Activated naive CD8-positive, alpha-beta T cell treated with anti-CD3 and anti-CD28 coated beads, Interleukin-2, amount 10 ng/mL, durations not matched to agents 7 days and 5 days (primary cell): ENCODE measurements around the gene SYDE1. TPM values are rescaled to one million over a fixed set of nuclear protein-coding genes. Genes with fewer than 3 reads are reported as not detected.

Source experiments
- ATAC-seq: fragments of 150-1000 bp; cut with Tn5 transposase; one replicate; pipeline ENCODE4 v1.10.0; 2021; ENCODE audit warnings: low read depth, moderate library complexity
- POLR2A ChIA-PET: fragments of 350-600 bp; sonication (Branson Sonifier 250); formaldehyde crosslinking; loops from one replicate; lab custom pipeline; 2021; ENCODE audit warnings: antibody characterized with exemption; lab: Charles Lee
- DNase-seq: peaks from one replicate; pipeline ENCODE4 v3.0.0; 2021
- H3K27ac Mint-ChIP-seq: one replicate; pipeline ENCODE4 v1.8.0; 2022; ENCODE audit warnings: mild to moderate bottlenecking, mixed read lengths
- H3K27me3 Mint-ChIP-seq: one replicate; pipeline ENCODE4 v1.8.0; 2022; ENCODE audit warnings: mild to moderate bottlenecking, moderate library complexity, mixed read lengths
- H3K36me3 Mint-ChIP-seq: one replicate; pipeline ENCODE4 v1.8.0; 2021; ENCODE audit warnings: mild to moderate bottlenecking, mixed read lengths
- H3K4me1 Mint-ChIP-seq: one replicate; pipeline ENCODE4 v1.8.0; 2021; ENCODE audit warnings: mixed read lengths
- H3K4me3 Mint-ChIP-seq: one replicate; pipeline ENCODE4 v1.8.0; 2022; ENCODE audit warnings: mild to moderate bottlenecking, moderate library complexity, mixed read lengths
- H3K9me3 Mint-ChIP-seq: one replicate; pipeline ENCODE4 v1.8.0; 2021; ENCODE audit warnings: mixed read lengths
- total RNA-seq, 2 experiments: library from RNA; stranded (reverse); gene quantifications; one replicate each; pipeline ENCODE4 v1.2.3, GENCODE V29; 2021

The SYDE1 gene
- total RNA-seq, 2 experiments from 2014 or later = 0.33 to 0.34 TPM

DNA sequence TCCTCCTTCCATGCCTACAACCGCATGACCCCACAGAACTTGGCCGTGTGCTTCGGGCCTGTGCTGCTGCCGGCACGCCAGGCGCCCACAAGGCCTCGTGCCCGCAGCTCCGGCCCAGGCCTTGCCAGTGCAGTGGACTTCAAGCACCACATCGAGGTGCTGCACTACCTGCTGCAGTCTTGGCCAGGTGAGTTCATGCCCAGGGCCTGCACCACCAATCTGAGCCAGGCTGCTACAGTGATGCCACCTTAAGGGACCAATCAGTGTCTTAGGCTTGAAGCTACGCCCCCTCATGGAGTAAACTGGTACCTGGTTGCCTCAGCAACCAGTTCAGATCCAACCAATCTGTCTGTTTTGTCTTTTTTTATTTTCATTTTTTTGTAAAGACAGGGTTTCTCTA, 5.2 kb downstream of the SYDE1 start:
- H3K4me1 Mint-ChIP-seq = peaks cover 6% of the 10 kb centered on the region
- peaks cover 4% of the 10 kb centered on the region for H3K36me3 Mint-ChIP-seq
- H3K9me3 Mint-ChIP-seq = no peaks in the 10 kb centered on the region
- no peak overlapping the region for H3K4me3 Mint-ChIP-seq
- no peak overlapping the region for H3K27ac Mint-ChIP-seq
- no peak for ATAC-seq
- DNase-seq = no peak
- H3K27me3 Mint-ChIP-seq = no peaks in the 10 kb centered on the region
- POLR2A ChIA-PET = no interaction called here

DNA sequence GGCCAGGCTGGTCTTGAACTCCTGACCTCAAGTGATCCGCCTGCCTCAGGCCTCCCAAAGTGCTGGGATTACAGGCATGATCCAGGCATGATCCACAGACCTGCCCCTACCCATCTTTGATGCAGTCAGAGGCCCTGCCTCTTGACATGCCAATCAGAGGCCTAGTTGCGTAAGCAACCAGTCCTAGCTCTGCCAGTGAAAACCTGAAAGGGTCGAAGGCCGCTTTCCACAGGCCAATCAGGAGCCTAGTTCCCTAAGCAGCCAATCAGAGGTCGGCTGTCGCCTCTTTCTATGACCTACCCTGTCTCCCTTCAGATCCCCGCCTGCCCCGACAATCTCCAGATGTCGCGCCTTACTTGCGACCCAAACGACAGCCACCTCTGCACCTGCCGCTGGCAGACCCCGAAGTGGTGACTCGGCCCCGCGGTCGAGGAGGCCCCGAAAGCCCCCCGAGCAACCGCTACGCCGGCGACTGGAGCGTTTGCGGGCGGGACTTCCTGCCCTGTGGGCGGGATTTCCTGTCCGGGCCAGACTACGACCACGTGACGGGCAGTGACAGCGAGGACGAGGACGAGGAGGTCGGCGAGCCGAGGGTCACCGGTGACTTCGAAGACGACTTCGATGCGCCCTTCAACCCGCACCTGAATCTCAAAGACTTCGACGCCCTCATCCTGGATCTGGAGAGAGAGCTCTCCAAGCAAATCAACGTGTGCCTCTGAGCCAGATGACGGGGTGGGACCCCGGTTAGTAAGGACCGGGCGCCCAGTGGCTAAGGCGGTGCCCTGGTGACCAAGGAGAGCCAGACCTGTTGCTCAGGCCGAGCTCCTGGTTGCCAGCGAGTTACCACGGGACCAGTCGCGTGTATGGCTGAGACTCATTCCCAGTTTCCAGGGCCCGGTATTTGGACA, 6.3 kb downstream of the SYDE1 start:
- Mint-ChIP-seq H3K9me3 (no peaks in the 10 kb centered on the region), H3K4me1 (no peaks in the 10 kb centered on the region), H3K4me3 (no peak overlapping the region), H3K27ac (no peak overlapping the region), H3K27me3 (no peaks in the 10 kb centered on the region), H3K36me3 (peaks cover 13% of the 10 kb centered on the region)
- POLR2A ChIA-PET = no interaction called here
- ATAC-seq (no peak), DNase-seq (no peak)

DNA sequence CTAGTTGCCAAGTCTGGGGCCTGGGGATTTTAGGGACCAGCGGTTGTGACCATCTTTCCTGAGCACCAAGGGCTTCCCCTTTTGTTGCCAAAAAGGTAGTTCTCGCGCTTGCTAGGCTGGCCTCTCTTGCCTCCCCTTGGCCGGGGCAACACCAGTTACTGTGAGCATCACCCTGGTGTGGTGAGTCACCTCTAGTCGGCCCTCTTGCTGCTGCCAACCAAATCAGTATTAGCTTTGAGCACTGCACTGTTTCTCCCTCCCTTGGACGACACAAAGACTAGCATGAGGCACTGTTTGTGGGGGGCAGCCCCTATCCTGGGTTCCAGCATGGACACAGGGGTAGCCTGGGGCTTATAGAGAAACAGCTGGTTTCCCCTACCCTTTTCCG, 6.9 kb downstream of the SYDE1 start:
- DNase-seq (no peak), ATAC-seq (no peak)
- Mint-ChIP-seq H3K4me3 (no peak overlapping the region), H3K4me1 (no peaks in the 10 kb centered on the region), H3K27me3 (no peaks in the 10 kb centered on the region), H3K36me3 (peaks cover 17% of the 10 kb centered on the region), H3K9me3 (no peaks in the 10 kb centered on the region), H3K27ac (no peak overlapping the region)
- POLR2A ChIA-PET = no interaction called here

DNA sequence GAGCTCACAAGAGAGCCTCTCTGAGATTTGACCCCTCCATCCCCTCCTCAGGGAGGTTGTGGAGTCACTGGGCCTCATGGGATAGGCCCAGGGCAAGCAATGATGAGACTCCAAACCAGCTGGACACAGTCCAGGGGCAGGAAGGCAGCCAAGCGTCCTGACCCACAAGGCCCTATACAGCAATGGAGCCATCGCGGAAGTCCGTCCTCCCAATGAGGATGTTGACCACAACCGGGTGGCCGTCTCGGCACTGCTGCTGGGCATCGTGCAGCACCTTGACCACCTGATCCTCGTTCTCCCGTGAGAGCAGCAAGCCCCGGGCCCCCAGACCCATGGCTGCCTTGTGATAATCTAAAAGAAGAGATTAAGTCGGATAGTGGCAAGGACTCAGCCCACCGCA, 7.9 kb downstream of the SYDE1 start:
- no peak for ATAC-seq
- POLR2A ChIA-PET = no interaction called here
- Mint-ChIP-seq H3K4me1 (no peaks in the 10 kb centered on the region), H3K27ac (no peak overlapping the region), H3K36me3 (peaks cover 24% of the 10 kb centered on the region), H3K9me3 (no peaks in the 10 kb centered on the region), H3K27me3 (no peaks in the 10 kb centered on the region), H3K4me3 (no peak overlapping the region)
- no peak for DNase-seq

DNA sequence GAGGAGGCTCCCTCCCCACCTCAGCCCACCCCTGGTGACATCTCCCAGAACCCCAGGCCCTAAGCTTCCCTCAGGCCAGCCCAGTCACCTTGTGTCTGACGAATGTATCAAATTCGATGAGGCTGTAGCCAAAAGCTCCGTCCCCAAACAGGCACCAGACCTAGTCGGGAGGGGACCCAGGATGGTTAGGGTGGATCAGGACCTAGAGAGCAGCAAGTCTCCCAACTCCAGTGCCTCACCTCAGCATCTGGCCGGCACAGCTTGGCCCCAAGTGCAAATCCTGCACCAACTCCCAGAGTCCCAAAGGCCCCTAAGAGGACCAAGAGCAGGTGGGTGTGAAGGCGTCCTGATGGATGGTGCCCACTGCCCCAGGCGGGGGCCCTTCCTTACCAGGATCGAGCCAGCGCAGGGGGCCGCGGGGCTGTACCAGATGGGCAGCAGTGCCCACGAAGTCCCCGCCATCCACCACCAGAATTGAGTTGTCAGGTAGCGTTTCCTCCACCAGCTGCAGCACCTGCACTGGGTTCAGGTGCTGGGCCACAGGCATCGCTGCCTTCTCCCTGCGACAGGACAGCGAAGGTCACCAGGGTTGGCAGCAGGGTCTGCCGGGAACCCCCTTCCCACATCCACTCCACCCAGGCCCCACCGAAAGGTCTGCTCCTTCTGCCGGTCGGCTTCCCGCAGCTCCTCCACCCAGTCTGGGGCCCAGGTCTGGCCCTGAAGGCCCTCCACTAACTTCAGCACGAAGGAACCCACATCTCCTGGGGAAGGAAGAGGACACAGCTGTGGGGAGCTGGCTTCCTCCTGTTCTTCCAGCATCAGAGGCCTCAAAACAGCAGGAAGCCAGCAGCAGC, 8.8 kb downstream of the SYDE1 start:
- no peak for DNase-seq
- H3K4me3 Mint-ChIP-seq = no peak overlapping the region

DNA sequence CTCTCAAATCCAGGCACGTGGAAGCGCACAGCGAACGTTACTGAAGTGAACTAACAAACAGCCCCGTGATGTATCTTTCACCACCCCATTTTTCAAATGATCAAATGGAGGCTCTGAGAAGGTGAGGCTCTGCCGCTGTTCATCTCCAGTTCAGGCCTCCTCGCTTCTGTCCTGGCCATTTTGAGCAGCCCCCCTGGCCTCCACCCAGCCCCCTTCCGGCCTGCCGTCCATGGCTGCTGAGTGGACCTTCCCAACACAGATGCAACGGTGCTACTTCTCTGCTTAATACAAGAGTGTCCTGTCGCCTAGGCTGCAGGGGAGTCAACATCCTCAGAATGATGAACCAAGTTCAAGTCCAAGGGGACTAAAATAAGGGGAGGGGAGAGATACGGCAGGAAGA, 9.7 kb downstream of the SYDE1 start:
- POLR2A ChIA-PET = interaction anchor here (0.5 kb wide), 1 partner anchor 358 kb away, joined by 3 read pairs; no protein-coding TSS in a partner anchor
- H3K36me3 Mint-ChIP-seq = peaks cover 30% of the 10 kb centered on the region
- H3K4me3 Mint-ChIP-seq = no peak overlapping the region
- H3K27me3 Mint-ChIP-seq = no peaks in the 10 kb centered on the region
- H3K9me3 Mint-ChIP-seq = no peaks in the 10 kb centered on the region
- H3K4me1 Mint-ChIP-seq = no peaks in the 10 kb centered on the region
- no peak for DNase-seq
- no peak overlapping the region for H3K27ac Mint-ChIP-seq
- no peak for ATAC-seq

More for the DNA sequence above, 8.8 kb downstream of the SYDE1 start:
- Mint-ChIP-seq H3K4me1 (no peaks in the 10 kb centered on the region), H3K36me3 (peaks cover 26% of the 10 kb centered on the region), H3K27ac (no peak overlapping the region), H3K9me3 (no peaks in the 10 kb centered on the region), H3K27me3 (no peaks in the 10 kb centered on the region)
- POLR2A ChIA-PET = interaction anchor here (0.5 kb wide), 1 partner anchor 359 kb away, joined by 3 read pairs; no protein-coding TSS in a partner anchor
- no peak for ATAC-seq

DNA sequence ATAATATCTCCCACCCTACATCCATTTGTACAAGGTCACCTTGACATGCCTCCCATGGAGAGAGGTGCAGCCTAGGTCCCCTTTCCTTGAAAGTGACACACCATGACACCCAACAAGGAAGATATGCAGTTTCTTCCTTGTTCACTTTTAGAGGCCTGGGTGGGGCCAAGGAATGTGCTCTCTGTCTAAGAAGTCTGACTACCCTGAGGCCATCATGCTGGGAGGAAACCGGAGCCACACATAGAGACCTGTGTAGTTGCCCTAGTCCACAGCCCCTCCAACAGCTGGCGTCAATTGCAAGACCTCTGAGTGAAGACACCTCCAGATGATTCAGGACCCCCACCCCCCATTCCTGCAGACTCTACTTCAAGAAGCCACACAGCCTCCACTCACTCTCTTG, 11.0 kb downstream of the SYDE1 start:
- Mint-ChIP-seq H3K27ac (no peak overlapping the region), H3K27me3 (no peaks in the 10 kb centered on the region), H3K36me3 (peaks cover 33% of the 10 kb centered on the region), H3K4me3 (no peak overlapping the region), H3K9me3 (no peaks in the 10 kb centered on the region), H3K4me1 (no peaks in the 10 kb centered on the region)
- POLR2A ChIA-PET = no interaction called here
- DNase-seq (no peak), ATAC-seq (no peak)

DNA sequence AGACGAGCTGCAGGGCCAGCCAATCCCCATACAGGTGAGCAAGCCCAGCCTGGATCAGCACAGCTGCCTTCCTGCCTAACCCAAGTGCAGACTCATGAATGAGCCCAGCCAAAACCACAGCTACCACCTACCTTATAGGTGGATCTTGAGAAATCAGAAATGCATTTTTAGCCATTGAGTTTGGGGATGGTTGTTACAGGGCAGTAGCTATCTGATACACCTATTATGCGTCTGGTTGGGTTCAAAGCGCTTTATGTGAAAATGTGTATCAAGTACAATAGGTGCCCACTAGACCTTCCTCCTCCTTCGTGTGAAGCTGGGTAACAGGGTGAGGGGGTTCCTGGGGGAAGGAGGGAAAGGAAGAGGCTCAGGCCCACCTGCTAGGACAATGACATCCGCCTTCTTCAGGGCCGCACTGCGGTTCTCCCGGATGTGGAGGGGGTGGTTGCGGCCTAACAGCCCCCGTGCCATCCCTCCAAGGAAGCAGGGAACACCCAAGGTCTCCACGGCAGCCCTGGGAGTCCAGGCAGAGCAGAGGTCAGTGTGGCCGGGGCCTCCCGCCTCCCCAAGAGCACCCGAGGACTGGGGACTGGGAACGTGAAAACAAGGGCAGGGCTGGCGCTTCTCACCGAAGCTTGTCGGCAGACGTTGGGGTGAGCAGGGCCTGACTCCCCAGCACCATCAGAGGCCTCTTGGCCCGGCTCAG, 11.7 kb downstream of the SYDE1 start:
- no peak overlapping the region for H3K27ac Mint-ChIP-seq
- DNase-seq (no peak), ATAC-seq (no peak)
- H3K9me3 Mint-ChIP-seq = no peaks in the 10 kb centered on the region
- no peak overlapping the region for H3K4me3 Mint-ChIP-seq
- peaks cover 33% of the 10 kb centered on the region for H3K36me3 Mint-ChIP-seq
- H3K4me1 Mint-ChIP-seq = peaks cover under 1% of the 10 kb centered on the region
- POLR2A ChIA-PET = no interaction called here
- H3K27me3 Mint-ChIP-seq = no peaks in the 10 kb centered on the region

DNA sequence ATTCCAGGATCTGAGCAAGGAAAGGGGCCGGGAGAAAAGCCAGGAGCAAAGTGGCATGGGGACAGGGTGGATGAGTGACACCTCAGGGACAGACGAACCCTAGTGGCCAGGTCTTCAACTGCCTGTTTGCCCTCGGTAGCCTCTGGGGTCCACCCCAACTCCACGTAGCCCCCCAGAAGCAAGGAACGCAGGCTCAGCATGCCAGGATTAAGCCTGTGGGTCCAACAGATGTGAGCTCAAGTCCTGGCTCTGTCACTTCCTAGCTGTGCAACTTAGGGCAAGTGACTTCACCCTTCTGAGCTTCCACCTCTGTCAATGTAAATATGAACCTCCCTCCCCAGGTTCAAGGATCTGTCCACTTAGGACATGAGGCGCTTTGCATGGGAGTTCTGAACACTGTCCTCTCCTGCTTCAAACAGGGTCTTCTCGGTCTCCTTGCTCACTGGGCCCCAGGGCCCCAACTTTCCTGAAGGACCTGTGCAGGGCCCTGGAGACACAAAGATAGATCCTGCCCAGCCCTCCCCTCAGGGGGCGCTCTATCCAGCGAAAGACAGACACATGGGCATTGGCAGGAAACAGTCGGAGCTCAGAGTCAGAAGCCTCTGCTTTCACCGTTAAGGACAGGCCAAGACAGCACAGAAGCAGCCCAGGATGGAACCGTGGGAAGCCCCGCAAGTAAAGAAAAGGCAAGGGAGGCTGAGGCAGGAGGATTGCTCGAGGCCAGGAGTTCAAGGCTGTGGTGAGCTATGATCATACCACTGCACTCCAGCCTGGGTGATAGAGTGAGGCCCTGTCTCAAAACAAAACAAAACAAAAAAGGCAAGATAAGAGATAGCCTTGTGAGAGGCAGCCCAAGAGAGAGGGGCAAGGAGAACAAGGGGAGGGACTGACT, 13.2 kb downstream of the SYDE1 start:
- Mint-ChIP-seq H3K27me3 (no peaks in the 10 kb centered on the region), H3K36me3 (peaks cover 29% of the 10 kb centered on the region), H3K9me3 (no peaks in the 10 kb centered on the region), H3K4me1 (peaks cover 5% of the 10 kb centered on the region), H3K27ac (no peak overlapping the region), H3K4me3 (no peak overlapping the region)
- DNase-seq = no peak
- POLR2A ChIA-PET = no interaction called here
- no peak for ATAC-seq

DNA sequence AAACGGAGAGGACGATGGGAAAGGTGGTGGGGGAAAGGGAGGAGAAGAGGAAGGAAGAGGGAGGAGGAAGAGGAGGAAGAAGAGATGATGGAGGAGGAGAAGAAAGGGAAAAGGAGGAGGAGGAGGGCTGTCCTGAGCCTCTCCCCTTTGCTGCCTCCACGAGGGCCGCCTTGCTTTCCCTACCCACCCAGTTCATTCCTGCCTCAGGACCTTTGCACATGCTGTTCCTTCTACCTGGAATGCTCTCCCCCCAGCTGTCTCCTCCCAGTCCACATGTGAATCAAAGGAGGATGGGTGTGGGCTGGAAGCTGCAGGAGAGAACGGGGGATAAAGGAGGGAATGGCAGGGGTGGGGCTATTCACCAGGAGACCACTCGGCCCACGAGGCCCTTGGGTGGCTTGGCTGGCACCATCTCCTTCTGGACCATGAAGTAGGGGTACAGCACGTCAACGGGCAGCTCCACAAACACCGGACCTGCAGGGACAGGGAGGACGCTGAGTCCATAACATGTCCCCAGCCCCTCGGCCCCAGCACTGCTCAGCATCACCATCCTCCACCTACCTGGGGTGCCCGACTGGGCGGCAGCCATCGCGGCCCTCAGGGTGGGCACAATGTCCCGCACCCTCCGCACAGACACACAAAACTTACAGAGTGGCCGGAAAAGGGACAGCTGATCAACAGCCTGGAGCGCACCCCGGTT, 15.3 kb downstream of the SYDE1 start:
- ATAC-seq = no peak
- H3K27me3 Mint-ChIP-seq = no peaks in the 10 kb centered on the region
- peaks cover 29% of the 10 kb centered on the region for H3K36me3 Mint-ChIP-seq
- no peak for DNase-seq
- H3K9me3 Mint-ChIP-seq = no peaks in the 10 kb centered on the region
- peaks cover 10% of the 10 kb centered on the region for H3K4me1 Mint-ChIP-seq
- H3K27ac Mint-ChIP-seq = no peak overlapping the region
- POLR2A ChIA-PET = interaction anchor here (0.5 kb wide), 1 partner anchor 684 kb away, joined by 3 read pairs; no protein-coding TSS in a partner anchor
- peak overlapping the region; percentile 28 for H3K4me3 Mint-ChIP-seq

DNA sequence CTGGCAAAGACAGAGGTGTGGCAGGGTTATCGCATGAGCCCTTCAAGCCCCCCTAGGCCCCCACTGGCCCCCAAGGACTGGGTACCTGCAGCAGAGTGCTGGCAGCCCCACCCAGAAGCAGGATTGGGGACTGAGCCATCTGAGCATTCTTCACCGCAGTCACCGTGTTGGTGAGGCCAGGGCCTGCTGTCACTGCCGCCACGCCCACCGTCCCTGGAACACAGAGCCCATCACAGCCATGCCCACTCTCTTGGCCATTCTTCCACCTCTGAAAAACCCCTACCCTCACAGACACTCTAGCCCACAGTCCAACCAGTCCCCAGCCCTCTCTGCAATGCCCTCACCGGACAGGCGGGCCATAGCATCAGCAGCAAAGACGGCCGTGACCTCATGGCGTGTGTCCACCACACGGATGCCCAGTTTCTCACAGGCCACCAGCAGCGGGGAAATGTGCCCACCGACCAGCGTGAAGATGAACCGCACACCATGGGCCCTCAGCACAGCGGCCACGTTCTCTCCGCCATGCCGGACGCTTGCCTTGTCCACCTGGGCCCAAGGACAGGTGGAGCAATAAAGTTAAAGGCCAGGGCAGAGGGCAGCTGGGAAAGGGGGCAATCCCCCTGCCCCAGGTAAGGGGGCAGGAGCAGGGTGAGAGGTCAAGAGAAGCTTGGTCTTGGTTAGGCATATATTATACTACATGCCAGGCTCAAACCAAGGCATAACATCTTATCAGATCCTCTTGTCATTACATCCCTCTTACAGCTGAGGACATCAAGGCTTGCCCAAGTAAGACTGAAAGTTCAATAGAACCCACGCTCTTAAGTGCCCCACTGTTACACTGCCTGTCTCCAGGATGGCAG, 16.1 kb downstream of the SYDE1 start:
- ATAC-seq (no peak), DNase-seq (no peak)
- Mint-ChIP-seq H3K4me1 (peaks cover 10% of the 10 kb centered on the region), H3K27ac (peak overlapping the region; percentile 91), H3K36me3 (peaks cover 23% of the 10 kb centered on the region), H3K9me3 (no peaks in the 10 kb centered on the region), H3K4me3 (peak overlapping the region; percentile 93), H3K27me3 (no peaks in the 10 kb centered on the region)
- POLR2A ChIA-PET = interaction anchor here (1.6 kb wide), 1 partner anchor 256 kb away, joined by 6 read pairs; the partner anchor contains the start of gene AKAP8
